HT1080 (cell line): Measurements from ENCODE around the gene GGCT. TPM values are rescaled to one million over a fixed set of nuclear protein-coding genes. Genes with fewer than 3 reads are reported as not detected.
A peak's percentile ranks its signal among the peaks of the same experiment; 100 is the strongest.
"Not testable (repeated sequence)": the region's sequence is repeated elsewhere in the genome, so short reads cannot be mapped to it uniquely, and the experiment has no call there.

Experiments used
- DNase-seq: peaks from one replicate; pipeline ENCODE4 v3.0.0-alpha.2; 2015; ENCODE audit warnings: low read depth
- polyA plus RNA-seq, 2 experiments: library from polyadenylated mRNA; depleted of rRNA; stranded (reverse); fragments of >200 nt; gene quantifications; 2 replicates each; pipeline ENCODE4 v1.2.3, GENCODE V29; 2015
- total RNA-seq: library from RNA; depleted of rRNA; stranded (reverse); fragments of >200 nt; shearing (Covaris generic); gene quantifications from 2 replicates; pipeline ENCODE4 v1.2.3, GENCODE V29; 2014; rRNA removed

Gene GGCT, protein sequence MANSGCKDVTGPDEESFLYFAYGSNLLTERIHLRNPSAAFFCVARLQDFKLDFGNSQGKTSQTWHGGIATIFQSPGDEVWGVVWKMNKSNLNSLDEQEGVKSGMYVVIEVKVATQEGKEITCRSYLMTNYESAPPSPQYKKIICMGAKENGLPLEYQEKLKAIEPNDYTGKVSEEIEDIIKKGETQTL
- 76.5 and 85.7 TPM in 2 replicates for total RNA-seq
- polyA plus RNA-seq (2015; cell fraction: cytosol; rRNA removed) = 73.9 and 80.1 TPM in 2 replicates
- polyA plus RNA-seq (2015; cell fraction: nucleus; rRNA removed) = 19.2 and 23.8 TPM in 2 replicates

DNA sequence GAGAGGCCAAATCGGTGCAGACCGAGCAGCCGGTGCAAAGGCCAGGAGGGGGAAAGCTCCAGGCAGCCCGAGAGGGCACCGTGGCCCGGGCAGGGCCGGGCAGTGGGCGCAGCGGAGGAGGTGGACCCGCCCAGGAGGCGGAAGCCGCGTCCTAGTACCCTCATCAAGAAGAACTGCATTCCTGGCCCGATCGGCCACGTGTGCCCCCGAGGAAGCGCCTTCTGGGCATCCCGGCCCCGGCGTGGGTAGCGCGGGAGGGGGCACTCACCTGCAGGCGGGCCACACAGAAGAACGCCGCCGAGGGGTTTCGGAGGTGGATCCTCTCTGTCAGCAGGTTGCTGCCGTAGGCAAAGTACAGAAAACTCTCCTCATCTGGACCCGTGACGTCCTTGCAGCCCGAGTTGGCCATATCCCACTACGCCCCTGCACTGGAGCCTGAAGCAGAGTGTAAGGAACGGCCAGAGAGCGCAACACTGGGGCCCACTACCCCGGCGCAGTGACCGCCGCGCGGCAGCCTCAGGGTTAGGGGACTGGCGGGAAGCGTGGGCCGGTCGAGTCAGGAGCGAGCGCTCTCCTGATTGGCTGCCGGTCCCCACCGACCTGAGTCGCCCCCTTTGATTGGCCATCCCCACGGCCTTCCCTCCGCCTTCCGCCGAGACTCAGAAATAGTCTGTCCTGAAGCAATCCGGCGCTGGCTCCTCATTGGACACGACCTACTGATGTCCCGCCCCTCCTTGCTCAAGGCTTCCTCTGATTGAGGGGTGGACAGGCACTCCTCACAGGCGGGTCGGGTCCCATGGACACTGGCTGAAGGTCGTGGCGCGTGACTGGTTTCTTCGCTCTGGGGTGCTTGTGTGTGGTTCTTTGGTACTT lies at the start of gene GGCT:
TSS of gene GGCT (minus strand) at position 529 of the 873 bp plus-strand sequence. CDS start at position 409, 120 bp downstream.
- peak; percentile 99 for DNase-seq

DNA sequence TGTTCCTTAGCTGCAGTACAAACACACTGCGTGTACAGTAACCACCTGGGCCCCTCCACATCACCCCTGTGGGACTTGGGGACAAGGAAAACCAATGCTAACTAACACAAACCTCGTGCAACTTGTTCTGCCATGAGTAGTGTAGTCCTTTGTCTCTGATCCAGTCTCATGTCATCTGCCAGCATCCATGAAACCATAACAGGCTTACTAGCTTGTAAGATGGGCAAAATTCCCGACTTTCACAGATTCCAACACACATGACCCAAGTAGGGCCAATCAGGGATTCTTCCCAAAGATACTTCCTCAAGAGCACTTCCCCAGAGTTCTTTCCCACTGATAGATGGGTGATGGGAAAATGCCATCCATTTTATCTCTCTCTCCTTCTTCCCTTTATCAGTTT lies 48.9 kb upstream of the GGCT start:
- DNase-seq = no peak

DNA sequence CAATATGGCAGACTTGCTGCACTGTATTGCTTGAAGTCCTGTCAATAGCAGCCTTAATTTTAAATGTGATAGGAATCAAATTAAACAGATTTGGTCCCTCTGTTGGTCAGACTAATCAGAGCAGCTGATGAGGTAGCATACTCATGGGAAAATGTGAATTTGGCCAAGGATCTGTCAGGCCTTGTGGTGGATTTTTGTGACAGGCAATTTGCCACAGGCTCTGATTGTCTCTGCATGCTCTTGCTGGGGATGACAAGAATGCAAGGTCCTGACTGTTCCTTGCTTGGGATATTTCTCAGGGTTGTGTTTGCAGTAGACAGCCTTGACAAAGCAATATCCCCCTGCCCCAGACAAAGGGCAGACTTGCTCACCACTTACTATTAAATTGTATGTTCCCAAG lies 48.5 kb upstream of the GGCT start:
- no peak for DNase-seq

DNA sequence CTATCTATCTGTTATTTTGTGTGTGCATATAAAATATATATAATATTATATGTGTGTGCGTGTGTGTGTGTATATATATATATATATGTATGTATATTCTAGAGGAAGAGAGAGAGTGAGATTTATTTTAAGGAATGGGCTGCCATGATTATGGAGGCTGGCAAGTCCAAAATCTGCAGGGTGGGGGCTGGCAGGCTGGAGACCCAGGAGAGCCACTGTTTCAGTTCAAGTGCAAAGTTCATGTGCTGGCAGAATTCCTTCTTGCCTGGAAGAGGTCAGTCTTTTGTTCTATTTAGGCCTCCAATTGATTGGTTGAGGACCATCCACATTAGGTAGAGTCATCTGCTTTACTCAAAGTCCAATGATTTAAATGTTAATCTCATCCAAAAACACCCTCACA lies 47.7 kb upstream of the GGCT start:
- DNase-seq = no peak

DNA sequence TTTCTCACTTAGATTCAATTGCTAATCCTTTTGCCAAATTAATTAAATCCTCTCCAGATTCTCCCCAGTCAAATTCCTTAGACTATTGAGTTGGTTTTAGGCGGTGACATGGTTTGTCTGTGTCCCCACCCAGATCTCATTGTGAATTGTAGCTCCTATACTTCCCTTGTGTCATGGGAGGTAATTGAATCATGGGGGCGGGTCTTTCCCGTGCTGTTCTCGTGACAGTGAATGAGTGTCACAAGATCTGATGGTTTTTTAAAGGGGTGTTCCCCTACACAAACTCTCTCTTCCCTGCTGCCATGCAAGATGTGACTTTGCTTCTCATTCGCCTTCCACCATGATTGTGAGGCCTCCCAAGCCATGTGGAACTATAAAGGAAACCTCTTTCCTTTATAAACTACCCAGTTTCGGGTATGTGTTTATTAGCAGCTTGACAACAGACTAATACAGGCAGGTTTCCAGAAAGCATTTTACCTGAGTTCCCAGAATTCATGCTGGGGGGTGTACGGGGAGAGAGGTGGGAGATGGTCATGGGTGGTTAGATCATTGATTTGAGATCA lies 45.4 kb upstream of the GGCT start:
- peak; percentile 55 for DNase-seq

DNA sequence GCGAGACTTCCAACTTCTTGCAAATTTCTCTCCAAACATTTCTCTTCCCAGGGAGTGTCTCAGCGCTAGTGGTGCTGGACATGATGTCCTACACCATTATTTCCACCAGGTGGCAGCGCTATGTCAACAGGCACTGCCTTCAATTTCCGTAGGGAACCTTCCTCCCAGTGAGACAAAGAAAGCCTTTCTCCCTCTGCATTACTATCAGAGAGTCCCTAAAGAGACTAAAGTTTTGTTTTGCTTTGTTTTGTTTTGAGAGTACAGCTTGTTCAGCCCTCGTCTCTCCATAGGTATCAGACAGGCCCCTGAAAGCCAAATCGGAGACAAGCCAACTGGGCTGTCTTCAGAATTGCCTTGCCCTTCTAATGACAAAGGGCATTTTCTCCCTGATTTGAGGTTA lies 44.2 kb upstream of the GGCT start:
- peak; percentile 69 for DNase-seq

DNA sequence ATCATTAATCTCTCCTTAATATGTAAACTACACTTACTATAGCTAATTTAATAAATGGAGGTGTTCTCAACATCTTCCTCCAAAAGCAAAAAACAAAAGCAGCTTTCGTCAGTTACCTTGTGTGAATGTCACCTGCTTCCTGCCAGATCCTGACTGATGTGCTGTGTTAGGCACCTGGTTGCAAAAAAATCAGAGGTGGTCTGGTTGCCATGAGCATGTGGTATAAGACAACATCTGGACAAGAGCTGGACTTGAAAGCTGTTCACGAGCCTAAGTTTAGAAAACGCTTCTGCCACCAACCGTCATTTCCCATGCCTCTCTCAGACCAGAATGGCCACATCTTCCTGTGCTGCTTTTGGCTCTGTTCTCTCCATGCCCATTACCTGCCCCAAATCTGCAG lies 42.0 kb upstream of the GGCT start:
- no peak for DNase-seq

DNA sequence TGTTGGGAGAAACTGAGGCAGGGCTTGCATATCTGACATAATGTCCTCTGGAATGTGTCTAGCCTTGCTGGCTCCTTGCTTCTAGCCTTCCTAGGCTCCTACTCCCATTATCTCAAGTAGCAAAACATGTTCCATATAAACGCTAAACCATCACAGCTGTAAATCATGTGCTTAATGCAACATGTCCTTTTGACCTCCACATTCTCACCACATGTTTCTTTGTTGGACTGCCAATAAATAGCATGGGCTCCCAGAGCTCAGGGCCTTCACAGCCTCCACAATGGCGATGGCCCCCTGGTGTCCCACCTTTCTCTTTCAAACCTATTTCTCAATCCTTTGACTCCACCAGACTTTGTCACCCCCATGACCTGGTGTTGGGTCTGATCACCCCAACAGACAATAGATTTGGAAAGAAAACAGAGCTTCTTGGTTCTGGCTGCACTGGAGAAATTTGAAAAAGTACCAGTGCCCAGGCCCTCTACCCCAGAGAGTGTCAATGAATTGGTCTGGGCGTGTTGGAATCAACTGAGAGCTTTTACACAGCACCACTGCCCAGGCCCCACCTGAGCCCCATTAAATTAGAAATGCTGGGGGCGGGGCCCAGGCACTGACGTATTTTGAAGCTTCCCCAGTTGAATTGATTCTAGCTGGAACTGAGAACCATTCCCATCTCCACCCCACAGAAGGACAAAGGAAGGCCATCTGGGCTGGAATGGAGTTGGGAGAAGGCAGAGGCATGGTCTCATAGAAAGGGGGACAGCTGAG lies 41.3 kb upstream of the GGCT start:
- DNase-seq = no peak

DNA sequence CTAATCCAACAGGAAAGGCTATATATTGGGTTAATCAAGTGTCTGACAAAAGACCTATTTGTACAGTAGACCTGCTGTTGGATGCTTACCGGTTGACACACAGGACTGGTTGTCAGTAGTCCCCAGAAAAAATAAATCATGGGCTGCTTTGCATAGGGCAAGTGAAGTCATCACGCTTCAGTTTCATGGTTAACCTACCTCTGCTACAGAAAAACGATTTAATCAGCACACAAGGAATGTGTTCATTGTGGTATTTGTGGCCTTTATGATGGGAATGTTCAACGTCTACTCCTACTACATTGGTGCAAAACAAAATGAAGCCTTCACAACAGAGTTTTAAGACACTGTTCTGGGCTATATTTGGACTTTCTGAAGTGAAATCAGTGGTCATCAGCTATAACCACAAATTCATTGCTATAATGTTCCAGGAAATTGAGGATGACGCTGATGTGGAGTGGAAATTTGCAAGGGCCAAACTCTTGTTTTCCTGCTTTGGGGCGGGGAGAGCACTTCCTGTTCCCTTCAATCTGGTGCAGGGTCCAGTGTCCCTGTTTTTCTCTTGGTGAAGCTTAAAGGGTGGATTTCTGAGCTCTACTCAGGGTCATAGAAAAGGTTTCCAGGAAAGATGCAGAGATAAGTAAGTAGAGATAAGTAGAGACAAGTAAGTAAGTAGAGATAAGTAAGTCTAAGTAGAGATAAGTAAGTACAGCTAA lies 39.3 kb upstream of the GGCT start:
- no peak for DNase-seq

DNA sequence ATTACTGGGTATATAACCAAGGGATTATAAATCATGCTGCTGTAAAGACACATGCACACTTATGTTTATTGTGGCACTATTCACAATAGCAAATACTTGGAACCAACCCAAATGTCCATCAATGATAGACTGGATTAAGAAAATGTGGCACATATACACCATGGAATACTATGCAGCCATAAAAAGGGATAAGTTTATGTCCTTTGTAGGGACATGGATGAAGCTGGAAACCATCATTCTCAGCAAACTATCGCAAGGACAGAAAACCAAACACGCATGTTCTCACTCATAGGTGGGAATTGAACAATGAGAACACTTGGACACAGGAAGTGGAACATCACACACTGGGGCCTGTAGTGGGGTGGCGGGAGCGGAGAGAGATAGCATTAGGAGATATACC lies 38.5 kb upstream of the GGCT start:
- not testable (repeated sequence) for DNase-seq

DNA sequence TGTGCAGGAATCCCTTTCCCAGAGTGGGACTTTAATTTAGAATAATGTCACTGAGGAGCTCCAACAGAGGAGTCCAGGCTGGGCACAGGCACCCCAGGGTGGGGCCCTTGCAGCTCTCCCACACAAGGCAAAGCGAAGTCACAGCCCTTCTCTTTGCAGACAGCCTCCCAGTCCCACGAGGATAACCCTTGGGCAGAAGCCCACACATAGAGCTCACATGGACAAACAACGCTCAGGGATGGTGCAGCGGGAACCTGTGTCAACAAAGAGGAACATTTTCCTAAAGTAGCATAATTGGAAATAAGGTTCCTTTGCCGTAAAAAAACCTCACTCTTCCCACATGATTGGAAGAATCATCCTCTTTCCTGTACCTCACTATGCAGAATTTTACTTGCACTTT lies 29.3 kb upstream of the GGCT start:
- no peak for DNase-seq

DNA sequence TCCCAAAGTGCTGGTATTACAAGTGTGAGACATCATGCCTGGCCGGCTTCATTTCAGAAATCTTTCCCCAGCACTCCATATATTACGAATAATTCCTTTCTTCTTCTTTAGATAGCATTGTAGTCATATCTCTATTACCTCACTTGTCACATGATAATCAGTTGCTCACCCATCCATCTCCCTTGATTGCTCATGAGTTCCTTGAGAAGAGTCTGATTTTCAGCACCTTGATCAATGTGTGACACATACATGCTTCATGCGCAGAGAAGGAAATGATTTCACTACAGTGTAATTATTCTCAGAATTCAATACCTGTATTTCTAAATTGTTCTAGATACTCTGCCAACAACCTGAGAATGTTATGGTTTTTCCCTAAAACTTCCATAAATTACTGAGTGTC lies 26.7 kb upstream of the GGCT start:
- peak; percentile 77 for DNase-seq

DNA sequence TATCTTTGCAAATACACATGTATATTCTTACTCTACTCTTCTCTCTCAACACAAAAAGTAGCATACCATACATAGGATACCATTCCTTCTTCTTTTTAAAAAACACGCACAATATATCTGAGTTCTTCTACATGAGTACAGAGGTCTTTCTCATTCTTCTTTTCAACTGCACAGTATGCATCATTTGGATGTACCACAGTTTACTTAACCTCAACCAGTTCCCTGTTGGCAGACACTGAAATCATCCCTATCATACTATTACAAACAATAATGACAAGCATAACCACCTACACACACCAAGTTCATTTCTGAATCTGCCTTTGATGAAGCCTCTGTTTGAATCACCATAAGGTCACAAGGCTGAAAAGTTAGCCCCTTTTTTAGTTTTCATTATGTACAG lies 25.7 kb upstream of the GGCT start:
- no peak for DNase-seq

DNA sequence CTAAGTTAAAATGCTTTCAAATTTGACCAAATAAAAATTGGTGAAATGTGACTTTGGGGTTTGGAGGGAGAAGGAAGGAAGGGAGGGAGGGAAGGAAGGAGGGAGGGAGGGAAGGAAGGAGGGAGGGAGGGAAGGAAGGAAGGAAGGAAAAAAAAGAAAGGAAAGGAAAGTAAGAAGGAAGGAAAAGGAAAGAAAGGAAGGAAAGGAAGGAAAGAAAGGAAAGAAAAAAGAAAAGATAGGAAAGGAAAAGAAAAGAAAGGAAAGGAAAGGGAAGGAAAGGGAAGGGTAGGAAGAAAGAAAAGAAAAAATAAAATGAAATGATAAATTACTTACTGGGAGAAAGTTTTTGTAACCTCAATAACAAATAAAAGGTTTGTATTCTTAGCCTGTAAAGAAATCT lies 24.1 kb upstream of the GGCT start:
- DNase-seq = no peak

DNA sequence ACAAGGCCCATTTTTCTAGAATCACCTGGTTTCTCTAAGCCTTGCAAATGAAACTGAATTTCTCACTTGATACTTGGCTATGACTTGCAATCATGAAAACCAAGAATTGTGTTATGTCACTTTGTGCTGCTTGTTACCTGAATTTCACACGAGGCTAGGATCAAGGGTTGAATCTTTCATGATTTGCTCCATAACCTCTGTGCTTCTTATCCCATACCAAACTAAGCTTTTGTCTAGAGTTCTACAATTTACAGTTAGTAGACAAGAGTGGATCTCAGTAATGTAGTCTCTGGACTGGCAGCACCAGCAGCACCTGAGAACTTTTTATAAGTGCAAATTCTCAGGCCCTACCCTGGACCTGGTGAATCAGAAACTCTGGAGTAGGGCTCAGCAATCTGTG lies 22.7 kb upstream of the GGCT start:
- not testable (repeated sequence) for DNase-seq

DNA sequence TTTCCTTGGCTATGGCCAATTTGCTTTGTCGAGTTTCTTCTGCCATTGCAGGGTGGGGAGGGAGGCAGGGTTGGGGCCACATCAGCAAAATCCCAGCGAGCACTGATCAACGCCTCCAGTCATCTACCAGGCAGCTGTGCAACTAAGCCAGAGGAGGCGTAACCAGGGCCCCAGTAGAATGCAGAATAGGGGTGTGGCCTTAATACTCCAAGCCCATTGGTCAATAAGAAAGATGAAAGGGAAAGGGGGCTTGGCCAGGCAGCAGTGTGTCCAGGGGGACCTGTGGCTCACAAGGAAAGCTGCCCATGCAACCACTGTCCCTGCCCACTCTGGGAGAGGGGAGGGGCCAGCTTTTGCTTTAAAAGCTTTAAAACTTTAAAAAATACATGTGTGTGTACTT lies 21.5 kb upstream of the GGCT start:
- DNase-seq = no peak

DNA sequence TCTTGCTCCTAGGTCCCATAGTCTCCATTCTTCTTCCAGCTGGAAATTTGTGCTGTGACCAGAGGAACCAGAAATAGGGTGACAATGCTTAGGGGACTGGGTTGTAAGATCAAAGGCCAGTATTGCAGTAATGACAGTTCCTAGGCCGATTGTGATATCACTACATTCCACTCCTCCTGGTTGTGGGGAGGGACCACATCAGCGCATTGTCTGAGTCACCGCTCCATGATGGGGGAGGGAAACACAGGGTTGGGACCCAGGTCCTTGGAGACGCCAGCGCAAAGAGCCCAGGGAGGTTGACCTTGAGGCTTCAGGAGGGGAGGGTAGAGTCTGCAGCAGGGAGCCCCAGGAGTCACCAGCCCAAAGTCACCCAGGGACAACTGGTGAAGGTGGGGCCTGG lies 20.8 kb upstream of the GGCT start:
- no peak for DNase-seq

DNA sequence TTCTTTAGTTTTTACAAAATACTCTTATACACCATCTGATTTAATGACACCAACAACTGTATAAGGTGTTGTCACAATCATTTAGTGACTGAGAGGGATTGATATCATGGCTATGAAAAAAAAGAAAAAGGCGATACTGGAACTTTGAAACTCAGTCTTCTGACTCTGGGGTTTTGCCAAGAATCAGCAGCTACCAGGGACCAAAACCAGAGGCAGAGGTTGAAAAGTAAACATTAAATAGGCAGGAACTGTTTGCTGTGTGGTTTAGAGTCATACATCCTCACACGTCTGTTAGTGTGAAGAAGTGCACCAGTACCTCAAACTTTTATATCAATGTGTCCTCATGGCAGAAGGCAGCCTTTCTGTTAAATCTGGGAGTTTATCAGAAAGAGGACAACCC lies 19.9 kb upstream of the GGCT start:
- DNase-seq = peak; percentile 25

DNA sequence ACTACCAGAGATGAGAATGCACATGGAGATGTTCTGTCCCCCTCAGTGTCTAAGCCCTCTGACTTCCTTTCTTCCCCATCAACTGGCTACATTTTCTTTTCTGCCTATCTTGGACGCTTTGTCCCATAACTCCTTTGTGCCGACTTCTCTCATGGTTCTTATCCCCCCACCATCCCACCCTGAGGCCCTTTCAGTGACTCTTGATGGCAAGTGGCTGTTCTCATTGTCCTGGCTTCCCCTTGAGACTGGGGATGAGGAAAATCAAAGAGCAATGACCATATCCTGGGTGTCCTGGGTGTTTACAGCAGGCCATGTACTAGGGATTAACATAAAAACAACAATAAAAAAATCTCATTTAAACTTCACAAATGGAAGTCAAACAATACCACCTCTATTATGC lies 18.8 kb upstream of the GGCT start:
- no peak for DNase-seq

DNA sequence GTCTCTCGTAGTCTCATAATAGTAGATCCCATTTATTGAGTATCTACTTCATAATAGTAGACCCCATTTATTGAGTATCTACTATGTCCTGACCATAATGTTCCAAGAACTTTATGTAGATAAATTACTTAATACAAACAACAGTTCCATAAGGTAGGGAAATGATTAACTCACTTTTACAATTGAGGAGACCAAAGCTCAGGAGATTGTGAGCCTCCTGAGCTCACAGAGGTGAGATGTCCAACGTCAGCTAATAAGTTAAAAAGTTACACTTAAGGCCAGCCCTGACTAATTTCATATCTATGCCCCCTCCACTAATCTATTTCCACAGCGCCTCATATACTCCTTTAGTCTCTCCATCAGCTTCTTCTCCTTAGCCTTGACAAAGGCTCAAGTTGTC lies 17.5 kb upstream of the GGCT start:
- DNase-seq = no peak

DNA sequence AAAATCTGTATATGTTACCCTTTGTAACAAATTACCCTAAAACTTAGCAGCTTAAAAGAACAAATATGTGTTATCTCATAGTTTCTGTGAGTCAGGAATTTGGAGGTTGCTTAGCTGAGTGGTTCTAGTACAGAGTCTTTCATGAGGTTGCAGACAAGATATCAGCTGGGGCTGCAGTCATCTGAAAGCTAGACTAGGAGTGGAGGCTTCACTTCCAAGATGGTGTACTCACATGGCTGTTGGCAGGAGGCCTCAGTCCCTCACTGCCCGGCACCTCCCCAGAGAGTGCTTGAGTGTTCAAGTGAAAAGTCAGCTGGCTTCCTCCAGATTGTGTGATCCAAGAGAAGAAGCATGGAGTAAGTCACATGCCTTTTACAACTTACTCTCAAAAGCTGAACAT lies 16.9 kb upstream of the GGCT start:
- no peak for DNase-seq
